BE2C (cell line): ENCODE data around the gene ZNF608.

Experiments
- DNase-seq: peaks from one replicate; pipeline ENCODE4 v3.0.0-alpha.2; 2020
- H3K27me3 ChIP-seq: fragments of 250-450 bp; sonication (Bioruptor Pico); 2 replicates; pipeline ENCODE4 v1.5.1; 2020; ENCODE audit warnings: mild to moderate bottlenecking
- H3K36me3 ChIP-seq: fragments of 250-450 bp; sonication (Bioruptor Pico); 2 replicates; pipeline ENCODE4 v1.5.1; 2020; ENCODE audit warnings: mild to moderate bottlenecking
- H3K4me1 ChIP-seq: fragments of 250-450 bp; sonication (Bioruptor Pico); 2 replicates; pipeline ENCODE4 v1.5.1; 2020
- H3K4me3 ChIP-seq: 2 replicates; pipeline ENCODE4 v1.5.1; 2011; ENCODE audit warnings: low read depth, low read length
- H3K9me3 ChIP-seq: fragments of 250-450 bp; sonication (Bioruptor Pico); 2 replicates; pipeline ENCODE4 v1.5.1; 2020
- CTCF ChIP-seq: IDR thresholded peaks from 2 replicates; pipeline ENCODE4 v1.5.1; 2012; ENCODE audit warnings: mild to moderate bottlenecking, low read depth, low read length

Gene ZNF608

GRCh38 chr5:124740991-124741583 is 5.4 kb downstream of the ZNF608 start:
- Histone ChIP-seq H3K9me3 (no peaks in the 10 kb centered on the region), H3K4me3 (peak overlapping the region; percentile 78), H3K36me3 (no peaks in the 10 kb centered on the region), H3K4me1 (peaks cover 33% of the 10 kb centered on the region), H3K27me3 (no peaks in the 10 kb centered on the region)
- TF ChIP-seq CTCF = no peak
- DNase-seq = no peak

GRCh38 chr5:124740071-124740470 is 6.4 kb downstream of the ZNF608 start:
- TF ChIP-seq CTCF = no peak
- no peaks in the 10 kb centered on the region for H3K27me3 ChIP-seq
- H3K4me3 ChIP-seq = peak overlapping the region; percentile 78
- DNase-seq = no peak
- H3K4me1 ChIP-seq = peaks cover 38% of the 10 kb centered on the region
- H3K9me3 ChIP-seq = no peaks in the 10 kb centered on the region
- H3K36me3 ChIP-seq = no peaks in the 10 kb centered on the region

- Histone ChIP-seq H3K36me3 (no peaks in the 10 kb centered on the region), H3K4me3 (peak overlapping the region; percentile 78), H3K4me1 (peaks cover 43% of the 10 kb centered on the region), H3K27me3 (no peaks in the 10 kb centered on the region), H3K9me3 (no peaks in the 10 kb centered on the region; the same call in 1 of the 2 replicates)
- TF ChIP-seq CTCF = no peak
- no peak for DNase-seq
Observed at GRCh38 chr5:124739634-124740025, 6.8 kb downstream of the ZNF608 start.

- TF ChIP-seq CTCF = peak; percentile 64
- Histone ChIP-seq H3K9me3 (no peaks in the 10 kb centered on the region; the same call in 1 of the 2 replicates), H3K36me3 (no peaks in the 10 kb centered on the region), H3K4me3 (peak overlapping the region; percentile 78), H3K27me3 (no peaks in the 10 kb centered on the region), H3K4me1 (peaks cover 45% of the 10 kb centered on the region)
- peak; percentile 82 for DNase-seq
Observed at GRCh38 chr5:124738681-124739633, 7.5 kb downstream of the ZNF608 start.

DNA sequence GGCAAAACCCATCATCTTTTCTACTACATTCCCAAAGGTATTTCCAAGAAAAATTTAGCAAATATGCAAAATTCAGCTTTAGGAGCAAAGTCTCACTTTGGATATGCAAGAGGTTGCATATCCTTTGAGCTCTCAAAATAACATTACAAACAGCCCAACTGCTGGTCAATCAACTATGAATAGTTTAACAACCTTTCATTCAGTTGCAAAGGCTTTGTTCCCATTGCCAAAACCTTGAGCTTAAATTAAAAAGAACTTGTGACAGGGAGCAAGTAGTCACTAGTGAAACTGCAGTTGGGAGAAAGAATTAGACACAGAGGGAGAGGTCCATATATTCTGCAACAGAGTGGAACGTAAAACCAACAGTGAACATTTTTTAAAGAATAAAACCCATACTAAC is 8.8 kb downstream of the ZNF608 start:
- Histone ChIP-seq H3K4me1 (peaks cover 49% of the 10 kb centered on the region), H3K4me3 (no peak overlapping the region), H3K9me3 (no peaks in the 10 kb centered on the region; the same call in 1 of the 2 replicates), H3K36me3 (no peaks in the 10 kb centered on the region), H3K27me3 (no peaks in the 10 kb centered on the region)
- no peak for TF ChIP-seq CTCF
- no peak for DNase-seq

- H3K27me3 ChIP-seq = no peaks in the 10 kb centered on the region
- no peaks in the 10 kb centered on the region for H3K36me3 ChIP-seq
- no peaks in the 10 kb centered on the region; the same call in 1 of the 2 replicates for H3K9me3 ChIP-seq
- no peak for TF ChIP-seq CTCF
- no peak overlapping the region for H3K4me3 ChIP-seq
- DNase-seq = no peak
- H3K4me1 ChIP-seq = peaks cover 45% of the 10 kb centered on the region
Observed at GRCh38 chr5:124736805-124737188, 9.6 kb downstream of the ZNF608 start.
